ENCODE results near the gene PPM1M.

The PPM1M gene

DNA sequence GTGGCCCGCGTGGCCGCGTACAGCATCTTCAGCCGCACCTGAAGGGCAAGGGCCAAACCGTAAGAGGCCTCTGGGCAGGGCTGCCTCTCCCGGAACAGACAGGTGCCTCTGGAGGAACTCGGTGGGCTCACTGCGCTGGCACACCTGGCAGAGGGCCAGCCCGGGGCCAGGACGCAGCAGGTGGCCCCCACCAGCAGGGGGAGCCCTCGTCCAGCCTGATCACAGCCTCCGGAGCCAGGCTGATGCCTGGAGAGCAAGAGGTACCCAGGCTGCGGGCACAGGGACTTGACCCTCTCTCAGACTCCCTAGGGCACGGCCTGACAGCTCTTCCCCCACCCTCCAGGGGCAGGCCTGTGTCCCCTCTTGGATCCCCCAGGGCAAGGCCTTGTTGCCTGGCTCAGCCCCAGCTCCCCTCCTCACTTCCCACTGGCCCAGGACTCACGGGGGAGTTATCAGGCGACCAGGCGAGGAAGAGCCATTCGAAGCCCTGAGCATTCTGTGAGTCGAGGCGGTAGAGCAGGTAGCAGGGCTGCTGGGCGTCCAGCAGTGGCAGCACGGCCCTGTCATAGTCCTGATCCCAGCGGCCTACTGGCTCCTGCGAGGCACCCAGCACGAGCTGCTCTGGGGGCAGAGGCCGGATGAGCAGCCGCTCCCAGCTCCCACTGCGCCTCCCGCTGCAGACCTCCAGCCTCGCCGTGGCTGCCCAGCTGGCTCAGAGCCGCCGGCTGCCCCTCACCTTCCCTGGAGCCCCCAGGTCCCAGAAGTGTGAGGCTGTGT, 13.9 kb upstream of the PPM1M start:
- peak; percentile 91 for DNase-seq

DNA sequence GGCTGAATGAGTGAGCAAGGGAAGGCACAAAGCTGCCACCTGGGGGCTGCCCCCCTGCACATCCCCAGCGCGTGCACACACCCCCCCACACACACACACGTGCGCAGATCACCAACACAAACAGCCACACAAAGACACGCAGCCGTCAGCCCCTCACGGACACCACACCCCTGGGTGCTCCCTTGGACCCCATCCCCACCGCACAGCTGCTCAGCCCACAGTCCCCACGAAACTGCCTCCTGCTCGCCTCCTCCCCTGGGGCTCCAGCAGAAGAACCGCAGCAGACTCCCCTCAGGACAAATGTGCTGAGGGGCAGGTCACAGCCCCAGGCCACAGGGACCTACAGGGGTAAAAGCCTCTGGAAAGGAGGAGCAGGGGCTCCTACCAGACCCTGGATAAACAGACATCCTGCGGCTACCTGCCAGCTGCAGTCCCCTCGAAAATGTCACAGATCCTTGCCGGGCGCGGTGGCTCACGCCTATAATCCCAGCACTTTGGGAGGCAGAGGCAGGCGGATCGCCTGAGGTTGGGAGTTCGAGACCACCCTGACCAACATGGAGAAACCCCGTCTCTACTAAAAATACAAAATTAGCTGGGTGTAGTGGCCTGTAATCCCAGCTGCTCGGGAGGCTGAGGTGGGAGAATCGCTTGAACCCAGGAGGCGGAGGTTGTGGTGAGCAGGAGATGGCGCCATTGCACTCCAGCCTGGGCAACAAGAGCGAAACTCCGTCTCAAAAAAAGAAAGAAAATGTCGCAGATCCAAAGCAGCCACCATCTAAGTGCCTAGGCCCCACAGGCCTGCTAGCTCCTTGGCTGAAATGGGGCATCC, 13.1 kb upstream of the PPM1M start:
- no peak for DNase-seq

DNA sequence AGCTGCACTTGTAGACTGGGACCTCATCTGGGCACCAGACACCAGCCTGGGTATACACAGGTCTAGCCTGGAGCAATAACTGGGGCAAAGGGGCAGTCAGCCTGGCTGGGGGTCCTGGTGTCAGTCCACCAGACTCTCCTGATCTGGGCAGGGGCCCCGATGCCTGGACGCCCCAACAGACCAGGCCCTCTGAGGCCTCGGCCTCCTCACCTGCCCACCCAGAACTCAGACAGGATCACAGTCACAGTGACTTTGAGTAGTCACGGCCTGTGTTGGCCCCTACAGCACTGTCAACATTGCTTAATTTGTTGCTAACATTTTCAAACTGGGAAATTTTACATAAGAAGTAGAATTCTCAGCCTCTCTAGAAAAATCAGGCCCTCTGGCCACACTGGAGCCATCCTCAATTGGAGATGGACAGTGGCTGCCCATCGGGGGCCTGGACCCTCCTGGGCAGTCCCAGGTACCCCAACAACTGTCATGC, 12.4 kb upstream of the PPM1M start:
- no peak for DNase-seq

DNA sequence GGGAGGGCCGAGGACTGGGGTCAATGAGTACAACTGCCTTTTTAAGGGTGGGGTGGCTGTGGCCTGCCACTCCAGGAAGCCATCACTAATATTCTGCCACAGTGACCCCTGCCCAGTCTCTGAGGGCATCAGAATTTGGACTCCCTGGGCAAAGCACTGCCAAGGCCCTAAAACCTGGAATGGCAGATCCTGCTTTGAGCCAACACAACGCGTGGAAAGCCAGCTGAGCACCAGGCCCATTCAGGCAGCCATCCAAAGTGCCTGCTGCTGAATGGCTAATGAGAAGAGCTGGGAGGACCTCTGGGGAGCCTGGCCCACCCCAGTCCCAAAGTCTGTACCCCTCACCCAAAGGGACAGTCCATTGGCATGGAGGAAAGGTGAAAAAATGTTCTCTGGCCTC, 11.6 kb upstream of the PPM1M start:
- no peak for DNase-seq

DNA sequence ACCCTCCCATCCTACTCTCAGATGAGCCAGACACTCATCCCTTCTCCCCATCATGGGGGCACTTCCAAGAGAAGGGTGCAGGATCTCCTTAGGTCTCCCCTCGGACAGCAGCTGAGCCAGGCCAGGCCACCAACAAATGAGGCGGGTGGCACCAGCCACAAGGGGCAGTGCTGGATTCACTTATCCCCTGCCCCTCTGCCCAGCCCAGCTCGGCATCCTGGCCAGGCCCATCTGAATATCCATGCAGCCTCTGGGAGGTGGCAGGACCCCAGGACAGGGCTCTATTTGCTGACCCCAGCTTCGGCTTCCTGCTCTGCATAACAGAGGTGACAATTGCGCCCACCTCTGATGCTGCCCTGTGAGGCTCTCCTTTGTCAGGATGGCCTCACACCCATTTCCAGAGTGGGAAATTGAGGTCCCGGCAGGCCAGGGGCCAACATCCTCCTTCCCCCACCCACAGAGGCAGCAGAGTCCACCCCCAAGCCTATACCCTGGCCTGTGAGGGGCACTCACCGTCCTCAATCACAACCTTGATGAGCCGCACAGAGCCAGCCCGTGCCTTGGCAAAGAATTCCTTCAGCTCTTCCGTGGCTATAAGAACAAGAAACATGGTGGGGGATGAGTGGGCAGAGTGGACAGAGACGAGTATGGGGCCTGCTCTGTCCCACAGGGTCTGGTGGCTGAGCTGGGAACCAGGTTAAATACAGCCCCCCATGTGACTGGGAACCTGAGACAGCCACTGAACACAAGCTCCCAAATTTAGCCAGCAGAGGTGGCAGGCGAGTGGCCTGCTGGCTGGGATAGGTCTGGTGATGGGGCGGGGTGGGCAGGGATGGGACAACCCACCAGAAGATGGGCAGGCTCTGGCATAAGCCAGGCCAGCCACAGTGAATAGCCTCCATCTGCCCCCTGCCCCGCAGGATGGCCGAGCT, 10.8 kb upstream of the PPM1M start:
- no peak for DNase-seq

DNA sequence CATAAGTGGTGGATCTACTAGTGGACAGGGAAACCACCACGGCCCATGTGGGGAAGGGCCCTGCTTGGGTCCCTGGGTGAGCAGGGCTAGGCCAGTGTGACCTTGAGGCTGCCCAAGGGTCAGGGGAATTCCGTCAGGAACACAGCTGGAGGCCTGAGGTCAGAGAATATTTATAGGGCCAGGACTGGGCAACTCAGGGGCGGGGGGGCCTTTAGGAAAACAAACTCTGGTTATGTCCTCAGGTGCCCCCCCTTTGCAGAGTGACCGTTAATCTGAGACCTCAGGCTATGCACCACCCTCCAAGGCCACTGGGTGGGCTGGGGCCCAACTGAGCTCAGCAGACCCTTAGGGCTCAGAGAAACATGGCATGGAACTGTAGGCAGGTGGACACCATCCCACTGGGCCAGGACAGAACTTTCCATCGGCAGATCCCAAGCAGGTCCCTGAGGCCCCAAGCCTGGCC, 9.1 kb upstream of the PPM1M start:
- DNase-seq: no peak

DNA sequence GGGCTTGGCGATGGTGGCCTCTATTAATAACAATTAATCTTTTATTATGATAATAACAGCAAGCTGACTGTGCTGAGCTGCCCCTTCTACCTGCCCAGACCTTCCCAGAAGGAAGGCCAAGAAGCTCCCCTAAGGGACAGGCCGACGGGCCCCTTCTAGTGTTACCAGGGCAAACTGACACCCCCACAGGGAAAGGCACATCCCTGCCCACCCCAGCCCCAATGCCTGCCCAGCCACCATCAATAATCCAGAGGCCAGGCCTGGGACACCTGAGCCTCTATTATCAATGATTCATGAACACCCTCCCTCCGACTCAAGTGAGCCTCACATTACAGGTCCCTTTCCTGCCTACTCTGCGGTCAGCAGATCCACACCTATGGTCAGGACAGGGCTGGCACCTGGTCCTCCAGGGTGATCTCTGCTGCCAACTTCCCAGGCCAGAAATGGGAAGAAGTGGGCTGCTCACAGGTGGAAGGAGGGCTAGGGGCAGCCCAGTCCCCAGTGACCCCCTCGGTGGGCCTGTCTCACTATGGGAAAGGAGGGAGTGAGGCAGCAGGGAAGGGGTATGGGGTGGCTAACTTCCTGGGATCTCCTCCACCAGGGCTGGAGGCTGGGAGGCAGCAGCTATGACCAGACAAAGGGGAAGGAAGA, 8.4 kb upstream of the PPM1M start:
- DNase-seq: no peak

DNA sequence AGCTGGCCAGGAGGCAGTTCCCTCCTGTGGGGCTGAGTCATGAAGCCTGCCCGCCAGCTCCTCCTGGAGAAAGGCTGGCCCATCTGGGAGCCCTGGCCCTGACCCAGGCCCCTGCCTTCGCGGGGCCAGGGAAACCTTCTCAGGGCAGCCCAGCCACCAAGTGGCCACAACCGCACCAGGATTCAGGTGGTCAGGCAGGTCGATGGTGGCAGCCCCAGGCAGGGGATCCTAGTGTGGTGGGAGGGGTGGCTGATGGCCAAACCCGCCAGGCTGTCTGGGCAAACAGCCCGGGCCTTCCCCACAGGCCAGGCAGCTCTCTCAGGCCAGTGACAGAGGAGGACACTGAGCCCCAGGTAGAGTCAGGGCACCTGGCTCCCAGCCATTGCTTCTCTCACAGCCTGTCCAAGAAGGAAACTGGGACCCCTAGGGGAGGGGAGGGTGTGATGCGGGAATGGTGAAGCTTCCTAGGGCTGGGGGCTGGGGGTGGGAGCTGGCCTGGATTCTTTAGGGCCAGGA, 7.8 kb upstream of the PPM1M start:
- no peak for DNase-seq

DNA sequence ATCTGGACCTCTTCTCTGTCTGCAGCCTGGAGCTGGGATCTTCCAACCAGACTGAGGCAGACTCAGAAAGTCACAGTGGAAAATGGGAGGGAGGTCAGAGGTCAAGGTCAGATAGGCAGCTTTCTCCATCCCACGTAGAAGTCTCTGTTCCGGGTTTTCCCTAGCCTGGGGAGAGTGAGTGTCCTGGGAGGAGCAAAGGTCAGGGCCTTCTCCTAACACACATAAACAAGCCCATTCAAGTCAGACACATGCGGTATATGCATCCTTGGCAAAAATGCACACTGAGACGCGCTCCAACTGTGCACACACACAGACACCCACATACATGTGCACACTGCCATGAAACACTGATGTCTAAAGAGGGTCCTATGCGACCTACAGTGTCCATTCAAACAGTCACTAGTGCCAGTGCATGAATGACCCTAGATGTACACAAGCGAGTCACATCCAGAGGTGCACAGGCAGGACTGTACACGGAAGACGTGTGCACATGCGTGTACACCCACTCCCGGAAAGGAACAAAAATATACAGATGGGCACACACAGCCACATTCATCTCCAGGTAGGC, 7.3 kb upstream of the PPM1M start:
- no peak for DNase-seq

DNA sequence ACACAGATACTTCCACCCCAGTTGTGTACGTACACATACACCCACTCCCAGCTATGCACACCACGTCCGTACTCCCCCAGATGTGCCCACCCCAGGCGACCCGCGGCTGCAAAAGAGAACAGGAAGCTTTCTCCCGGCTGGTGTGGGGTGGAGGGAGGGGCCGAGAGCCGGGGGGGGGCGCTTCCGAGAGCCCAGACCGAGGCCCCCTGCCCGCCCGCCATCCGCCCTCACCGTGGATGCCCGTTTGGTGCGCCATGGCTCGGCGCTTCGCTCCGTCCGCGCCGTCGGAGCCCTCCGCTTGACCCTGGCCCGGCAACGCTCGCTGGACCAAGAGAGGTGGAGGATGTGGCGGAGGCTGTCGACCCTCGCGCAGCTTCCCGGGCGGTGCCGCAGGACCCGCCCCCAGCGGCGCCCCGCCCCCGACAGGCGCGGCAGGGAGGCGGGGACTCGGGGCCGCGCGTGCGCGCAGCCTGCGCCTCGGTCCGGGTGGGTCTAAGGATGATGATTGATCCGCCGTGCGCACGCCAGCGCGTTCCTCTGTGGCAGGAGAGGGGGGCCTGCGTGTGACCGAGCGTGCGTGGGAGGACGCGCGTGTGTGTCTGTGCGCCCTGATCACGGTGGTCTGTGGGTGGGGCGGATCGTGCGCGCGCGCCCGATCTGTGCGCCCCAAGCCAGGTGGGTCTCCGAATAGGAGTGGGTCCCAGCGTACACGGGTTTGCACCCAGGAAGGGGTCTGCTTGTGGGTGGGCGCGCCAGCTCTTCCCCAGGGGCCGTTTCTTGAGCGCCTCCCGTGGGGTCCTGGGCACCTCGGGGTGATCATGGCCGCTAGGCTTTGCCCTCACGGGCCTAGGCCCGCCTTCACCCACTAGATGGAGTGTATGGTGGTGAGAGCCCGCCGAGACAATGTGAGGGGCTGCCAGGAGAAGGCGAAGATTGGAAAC, 6.5 kb upstream of the PPM1M start, which contains the start of gene TWF2:
Gene TWF2 (minus strand): TSS at position 398 of the 941 bp plus-strand sequence. CDS start 142 bp downstream, at position 256.
- peak; percentile 82 for DNase-seq

DNA sequence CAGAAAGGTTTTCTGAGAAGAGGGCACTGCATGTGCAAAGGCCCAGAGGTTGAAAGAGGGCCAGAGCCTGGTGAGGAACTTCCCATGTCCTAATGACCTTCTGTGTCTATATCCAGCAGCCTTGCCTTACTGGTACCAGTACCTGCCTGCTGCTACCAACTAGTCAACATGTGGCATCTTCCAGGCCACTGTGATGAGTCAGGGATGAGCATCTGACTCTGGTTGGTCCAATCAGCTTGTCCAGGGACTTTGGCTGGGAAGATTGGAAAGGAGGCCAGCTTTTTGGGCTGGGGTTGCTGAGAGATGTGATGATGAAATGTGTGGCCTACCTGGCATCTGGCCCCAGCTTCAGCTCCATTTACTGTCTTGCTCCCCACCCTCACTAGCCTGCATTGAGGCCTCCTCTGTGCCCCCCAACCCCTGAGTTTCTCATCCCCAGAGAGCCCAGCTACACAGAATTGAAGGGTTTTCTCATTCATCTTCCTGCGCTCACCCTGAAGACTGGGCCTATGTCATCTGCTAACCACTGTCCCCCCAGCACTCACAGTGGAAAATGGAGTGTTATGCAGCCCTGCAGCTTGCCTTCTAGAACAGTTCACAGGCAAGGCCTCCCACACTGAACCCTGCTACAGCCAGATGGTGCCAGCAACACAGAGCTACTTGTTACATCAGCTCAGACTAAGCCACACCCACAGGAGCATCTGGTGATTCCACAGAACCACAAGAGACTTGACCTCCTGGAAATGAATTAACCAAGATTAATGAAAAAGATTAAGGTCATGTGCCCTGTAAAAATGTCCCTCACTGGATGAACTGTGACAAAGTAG, 5.3 kb upstream of the PPM1M start:
- no peak for DNase-seq

DNA sequence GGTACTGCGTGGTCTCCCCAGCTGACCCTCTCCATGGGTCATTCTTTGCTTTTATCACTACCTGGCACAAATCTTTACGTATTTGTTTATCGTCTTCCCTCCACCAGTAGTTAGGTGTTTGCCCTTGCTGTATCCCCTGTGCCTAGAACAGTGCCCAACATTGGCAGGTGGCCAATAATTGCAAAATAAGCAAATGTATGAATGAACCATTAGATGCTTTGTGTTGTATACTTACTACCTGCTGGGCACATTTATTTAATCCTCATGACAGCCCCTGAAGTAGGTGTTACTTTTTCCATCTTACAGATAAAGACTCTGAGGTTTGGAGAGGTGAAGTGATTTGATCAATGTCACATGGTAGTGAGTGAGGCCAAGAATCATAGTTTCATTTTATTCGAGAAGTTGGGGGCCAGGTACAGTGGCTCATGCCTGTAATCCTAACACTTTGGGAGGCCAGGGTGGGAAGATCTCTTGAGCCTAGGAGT, 4.6 kb upstream of the PPM1M start:
- DNase-seq: no peak

DNA sequence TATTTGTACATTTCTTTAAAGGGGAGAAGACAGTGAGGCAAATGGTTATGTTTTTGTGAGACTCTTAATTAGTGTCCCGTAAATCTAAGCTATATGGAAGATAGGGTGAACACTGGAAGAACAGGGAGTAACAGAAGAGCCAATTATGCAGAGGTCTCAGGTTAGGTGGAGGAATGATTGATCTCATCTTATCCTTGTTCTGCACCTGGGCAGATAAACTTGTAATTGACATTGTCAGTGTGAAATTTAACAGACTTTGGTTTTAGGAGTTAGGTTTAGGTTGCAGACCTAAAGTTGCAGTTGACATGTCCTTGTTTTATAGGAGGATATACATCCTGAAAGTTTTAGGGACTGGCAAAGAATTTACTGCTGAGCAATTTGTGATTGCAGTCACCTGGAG, 3.5 kb upstream of the PPM1M start:
- DNase-seq: no peak

DNA sequence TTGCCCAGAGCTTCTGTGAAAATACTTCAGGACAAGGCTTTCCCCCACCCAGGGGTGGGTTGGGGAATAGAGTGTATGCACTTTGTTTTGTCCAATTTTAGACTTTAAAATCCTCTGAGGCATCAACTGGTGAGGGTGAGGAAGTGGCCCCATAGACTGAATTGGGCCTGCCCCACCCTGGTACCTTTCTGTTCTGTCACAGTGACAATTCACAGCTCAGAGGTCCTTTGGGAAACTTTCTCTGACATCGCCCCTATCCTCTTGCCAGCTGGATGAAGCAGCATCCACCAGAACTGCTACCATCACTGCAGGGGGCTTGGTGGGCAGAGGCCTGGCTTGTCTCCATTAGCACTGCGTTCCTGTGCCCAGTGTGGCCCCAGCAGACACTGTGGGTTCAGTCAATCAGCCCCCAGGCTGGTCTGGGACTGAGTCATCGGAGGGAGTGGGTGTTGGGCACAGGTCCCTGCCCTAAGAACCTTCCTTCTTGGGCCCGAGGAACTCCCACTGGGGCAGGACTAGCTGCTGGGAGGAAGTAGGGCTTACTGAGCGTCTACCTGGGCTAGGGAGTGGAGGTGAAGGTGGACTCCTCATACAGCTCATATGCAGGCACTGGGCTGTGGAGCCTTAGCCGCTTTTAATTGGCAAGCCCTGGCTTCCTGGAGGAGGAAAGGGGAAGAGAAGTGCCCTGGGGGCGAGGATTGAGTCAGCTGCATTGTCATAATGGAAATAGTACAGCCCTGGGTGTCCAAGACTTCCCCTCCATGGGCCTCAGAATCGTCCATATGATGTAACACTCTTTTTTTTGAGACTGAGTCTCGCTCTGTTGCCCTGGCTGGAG, 1.5 kb upstream of the PPM1M start:
- no peak for DNase-seq

DNA sequence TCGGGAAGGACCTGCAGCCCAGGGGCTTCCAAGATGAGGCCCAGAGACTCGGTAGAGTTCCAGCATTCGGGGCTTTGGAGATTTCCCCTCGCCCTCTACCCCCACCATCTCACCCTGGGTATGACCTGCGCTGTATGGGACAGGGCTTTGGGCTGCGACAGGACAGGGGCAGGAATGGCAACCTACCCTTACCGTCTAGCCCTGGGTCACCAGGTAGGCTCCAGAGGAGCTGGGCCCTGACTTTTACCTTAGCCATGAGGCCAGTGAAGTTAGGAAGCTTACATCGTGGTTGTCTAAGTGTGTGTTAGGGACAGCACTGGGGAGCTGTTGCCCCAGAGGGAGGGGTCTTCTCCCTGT, 683 bp downstream of the PPM1M start:
- DNase-seq: no peak

DNA sequence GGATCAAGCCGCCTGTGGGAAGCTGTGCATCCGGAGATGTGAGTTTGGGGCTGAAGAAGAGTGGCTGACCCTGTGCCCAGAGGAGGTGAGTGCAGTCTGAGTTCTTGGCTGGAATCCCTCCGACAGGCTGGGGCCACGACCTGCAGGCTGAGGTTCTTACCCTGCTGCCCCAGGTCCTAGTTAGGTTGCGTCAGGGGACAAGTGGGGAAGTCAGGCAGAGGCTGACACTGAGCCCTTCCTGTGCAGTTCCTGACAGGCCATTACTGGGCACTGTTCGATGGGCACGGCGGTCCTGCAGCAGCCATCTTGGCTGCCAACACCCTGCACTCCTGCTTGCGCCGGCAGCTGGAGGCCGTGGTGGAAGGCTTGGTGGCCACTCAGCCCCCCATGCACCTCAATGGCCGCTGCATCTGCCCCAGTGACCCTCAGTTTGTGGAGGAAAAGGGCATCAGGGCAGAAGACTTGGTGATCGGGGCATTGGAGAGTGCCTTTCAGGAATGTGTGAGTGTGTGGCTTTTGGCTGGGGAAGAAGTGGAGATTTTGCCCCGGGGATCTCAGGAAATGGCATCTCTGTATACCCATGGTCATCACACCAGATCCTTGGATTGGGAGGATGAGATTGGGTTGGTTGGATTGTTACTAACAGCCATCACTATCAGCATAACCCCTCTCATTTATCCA, 1.3 kb downstream of the PPM1M start:
- DNase-seq: no peak

DNA sequence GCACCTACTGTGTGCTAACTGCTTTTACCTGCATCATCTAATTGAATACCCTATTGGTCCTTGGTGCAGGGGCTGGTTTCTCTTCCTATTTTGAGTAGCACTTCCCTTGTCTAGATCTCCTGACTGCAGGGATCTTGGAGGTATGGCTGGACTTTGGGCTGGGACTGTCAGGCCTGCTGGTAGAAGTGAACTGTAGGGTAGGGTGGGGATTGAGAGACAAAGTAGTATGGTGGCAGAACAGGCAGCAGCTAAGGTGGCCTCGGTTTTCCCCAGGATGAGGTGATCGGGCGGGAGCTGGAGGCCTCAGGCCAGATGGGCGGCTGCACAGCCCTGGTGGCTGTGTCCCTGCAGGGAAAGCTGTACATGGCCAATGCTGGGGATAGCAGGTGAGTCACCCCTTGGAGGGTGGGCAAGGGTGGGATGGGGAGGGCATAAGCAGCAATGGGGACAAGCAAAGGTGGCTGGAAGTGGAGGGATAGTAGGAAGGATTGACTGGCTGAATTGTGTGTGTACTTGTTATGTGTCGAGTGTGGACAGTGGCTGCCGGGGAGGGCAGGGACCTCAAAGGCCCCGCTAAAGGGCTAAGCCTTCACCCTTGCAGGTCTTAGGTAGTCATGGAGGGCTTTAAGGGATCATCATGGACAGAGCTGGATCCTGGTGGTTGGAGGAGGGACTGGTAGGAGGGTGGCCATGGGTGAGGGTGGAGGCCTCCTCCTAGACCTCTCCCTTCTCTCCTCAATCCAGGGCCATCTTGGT, 2.0 kb downstream of the PPM1M start:
- no peak for DNase-seq

Measured in effector CD8-positive, alpha-beta T cell (primary cell).